ENCODE measurements around the gene ZFAND2B.
"Not testable (repeated sequence)": the region's sequence is repeated elsewhere in the genome, so short reads cannot be mapped to it uniquely, and the experiment has no call there.

ZFAND2B gene

DNA sequence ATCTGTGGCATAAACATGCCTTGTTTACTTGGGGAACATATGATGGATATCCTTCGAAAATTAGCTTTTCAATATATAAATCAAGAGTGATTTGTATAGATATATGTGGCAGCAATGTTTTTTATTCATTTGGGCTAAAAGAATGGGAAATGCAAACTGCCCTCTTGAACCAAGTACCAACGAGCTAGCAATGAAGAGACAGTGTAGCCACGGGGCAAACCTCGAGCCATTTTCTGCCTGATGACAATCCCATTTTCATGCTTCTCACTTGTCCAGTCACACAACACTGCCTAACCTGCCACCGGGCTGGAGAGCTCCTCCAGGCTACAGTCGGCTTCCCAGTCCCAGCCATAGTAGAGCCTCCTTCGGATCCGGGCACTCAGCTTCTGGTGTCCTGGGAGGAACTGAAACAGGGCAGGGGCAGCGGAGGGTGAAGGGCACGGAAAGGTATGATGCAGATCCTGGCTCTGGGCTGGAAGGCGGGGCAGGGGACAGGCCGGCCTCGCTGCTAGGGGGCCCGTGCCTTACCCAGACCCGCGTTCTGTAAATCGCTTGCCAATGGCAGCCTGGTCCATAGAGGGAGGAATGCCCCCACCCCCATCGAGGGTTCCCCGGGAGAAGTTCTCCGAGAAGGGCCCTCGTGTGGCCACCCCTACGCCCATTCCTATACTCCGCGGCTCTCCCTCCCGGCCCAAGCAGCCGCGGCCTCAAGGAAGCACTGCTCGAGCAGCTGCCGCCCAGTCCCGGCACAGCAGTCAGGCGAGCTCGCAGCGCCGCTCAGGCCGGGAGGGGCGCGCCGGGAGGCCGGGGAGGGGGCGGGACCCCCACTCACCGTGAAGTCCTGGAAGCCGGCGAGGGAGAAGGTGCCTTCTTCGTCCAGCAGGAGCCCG, 30.4 kb upstream of the ZFAND2B start:
- DNase-seq (ENCODE audit: low read depth), result peak; percentile 24

DNA sequence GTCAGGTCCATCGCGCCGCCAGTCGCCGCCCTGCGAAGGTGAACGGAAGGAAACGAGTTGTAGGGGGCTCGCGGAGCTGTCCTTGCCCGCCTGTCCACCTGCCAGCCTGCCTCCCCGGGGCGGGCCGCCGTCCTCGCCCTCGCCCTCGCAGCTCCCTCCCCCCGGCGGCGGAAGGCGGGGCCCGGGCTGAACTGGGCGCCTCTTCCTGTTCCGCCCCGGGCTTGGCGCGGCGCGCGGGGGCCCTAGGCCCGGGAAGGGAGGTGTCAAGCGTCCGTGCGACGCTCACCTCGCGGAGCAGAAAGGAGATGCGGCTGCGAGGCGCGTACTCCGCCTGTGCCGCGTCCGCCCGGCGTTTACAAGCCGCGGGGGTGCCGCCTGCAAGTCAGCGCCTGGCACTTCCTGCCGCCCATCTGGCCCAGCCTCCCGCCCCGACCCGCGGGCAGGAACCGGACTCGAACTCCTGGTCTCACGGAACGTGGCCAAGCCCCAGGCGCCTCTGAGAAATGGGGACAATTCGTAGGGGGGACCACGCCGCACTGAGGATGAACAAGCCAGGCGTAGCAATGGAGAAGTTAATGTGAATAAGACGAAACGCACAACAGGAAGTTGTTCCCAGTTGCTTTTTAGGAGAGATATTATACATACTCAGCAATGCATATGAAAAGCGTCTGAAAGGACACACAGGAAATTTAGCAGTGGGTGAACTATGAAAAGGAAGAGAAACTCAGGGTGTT, 29.6 kb upstream of the ZFAND2B start, which contains the start of gene CNPPD1:
TSS of gene CNPPD1 (minus strand) at position 108 of the 734 bp plus-strand sequence. CDS start at position 11, 97 bp downstream.
- peak; percentile 66 for DNase-seq (ENCODE audit: low read depth)

DNA sequence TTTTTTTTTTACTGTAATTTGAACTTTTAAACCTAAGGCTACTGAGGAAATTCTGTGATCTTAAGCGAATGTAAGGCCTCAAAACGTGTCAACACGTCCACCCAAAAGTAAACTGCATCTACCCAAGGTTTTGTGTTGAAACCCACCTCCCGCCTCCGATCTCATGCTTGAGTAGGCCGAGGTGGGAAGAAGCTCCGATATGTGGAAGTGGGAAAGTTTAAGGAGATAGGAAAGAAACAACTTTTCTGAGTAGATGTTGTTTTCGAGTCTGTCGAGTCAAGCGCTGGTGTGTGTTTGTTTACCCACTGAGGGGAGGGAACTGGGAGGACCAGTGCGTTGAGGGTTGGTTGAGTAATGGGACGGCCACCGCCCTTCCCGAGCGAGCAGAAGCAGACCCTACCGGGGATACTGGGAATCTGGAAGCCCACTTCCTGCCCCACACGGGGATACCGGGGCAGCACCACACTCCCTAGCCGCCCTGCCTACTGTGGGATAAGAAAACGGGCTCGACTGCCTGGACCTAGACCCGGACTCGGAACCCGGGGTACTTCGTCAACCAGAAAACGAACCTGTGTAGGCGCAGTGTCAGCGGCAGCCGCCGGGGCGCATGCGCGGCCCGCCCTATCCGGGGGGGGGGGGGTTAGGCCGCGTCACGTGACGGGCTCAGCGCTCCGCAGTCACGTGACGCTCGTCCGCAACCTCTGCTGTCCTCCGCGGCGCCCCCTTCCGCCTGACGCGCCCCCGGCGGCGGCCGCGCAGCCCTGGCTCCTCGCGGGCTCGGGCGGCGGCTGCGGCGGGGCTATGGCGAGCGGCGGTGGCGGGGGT, 28.8 kb upstream of the ZFAND2B start, which contains the start of gene RETREG2:
TSS of gene RETREG2 (plus strand) at position 724 of the 825 bp plus-strand sequence. CDS start at position 802, 78 bp downstream.
- DNase-seq (ENCODE audit: low read depth), result peak; percentile 93

DNA sequence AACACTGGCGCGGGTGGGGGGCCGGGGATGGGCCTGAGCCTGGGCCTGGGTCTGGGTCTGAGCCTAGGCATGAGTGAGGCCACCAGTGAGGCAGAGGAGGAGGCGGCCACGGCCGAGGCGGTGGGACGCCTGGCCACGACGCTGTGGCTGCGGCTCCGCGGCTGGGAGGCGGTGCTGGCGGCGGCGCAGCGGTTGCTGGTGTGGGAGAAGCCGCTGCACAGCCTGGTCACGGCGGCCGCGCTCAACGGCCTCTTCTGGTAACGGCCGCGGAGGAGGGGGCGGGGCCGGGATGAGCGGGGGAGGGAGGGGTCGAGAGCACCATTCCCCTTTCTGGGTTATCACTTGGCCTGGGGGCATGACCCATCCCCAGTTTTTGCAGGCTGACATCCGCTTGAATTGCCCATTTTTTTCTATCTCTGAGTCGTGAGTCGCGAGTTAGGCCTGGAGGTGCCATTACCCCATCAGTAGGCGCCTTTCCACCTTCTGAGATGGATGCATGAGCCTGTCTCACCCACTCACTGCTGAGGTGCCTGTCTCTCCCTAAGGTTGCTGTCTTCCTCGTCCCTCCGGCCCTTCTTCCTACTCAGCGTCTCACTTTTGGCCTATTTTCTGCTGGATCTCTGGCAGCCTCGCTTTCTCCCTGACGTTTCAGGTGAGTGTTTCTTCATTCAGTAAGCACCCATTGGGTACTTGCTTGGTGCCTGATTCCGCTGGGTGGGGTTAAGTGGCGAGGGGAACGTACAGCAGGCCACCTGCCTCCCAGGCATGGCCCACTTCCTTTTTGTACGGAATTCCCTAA, 28.0 kb upstream of the ZFAND2B start:
- no peak for DNase-seq (ENCODE audit: low read depth)

DNA sequence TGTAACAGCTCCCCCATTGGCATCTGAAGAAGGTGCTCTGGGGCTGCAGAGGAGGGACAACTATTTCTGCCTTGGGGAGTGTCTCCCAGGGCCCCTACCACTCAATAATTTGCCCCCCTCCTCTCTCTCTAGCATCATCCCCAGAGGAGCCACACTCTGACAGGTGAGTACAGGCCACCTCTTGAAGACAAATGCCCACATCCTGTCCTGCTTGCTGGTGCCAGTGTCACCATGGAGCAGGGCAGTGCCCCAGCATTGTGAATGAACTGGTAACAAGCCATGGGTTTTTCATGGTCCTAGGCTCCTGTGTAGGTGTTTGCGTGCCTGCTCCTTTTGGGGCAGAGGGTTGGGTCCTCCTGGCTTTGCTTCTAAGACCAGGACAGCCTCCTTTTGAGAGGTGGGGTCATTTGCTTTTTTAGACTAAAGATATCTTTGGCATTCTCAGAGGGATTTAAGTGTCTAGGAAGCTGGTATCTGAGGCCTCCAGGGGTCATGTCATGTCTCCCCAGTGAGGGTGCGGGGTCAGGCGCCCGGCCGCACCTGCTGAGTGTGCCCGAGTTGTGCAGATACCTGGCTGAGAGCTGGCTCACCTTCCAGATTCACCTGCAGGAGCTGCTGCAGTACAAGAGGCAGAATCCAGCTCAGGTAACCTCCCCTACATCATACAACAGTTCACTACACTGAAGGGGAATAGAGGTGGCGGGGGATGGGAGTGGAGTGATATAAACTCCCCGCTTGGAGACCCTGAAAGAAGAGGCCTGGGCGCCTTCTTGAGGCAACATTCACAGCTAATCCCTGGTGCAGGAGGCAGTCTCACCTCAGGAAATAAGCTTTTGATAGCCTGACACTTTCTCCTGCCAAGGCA, 26.7 kb upstream of the ZFAND2B start:
- no peak for DNase-seq (ENCODE audit: low read depth)

DNA sequence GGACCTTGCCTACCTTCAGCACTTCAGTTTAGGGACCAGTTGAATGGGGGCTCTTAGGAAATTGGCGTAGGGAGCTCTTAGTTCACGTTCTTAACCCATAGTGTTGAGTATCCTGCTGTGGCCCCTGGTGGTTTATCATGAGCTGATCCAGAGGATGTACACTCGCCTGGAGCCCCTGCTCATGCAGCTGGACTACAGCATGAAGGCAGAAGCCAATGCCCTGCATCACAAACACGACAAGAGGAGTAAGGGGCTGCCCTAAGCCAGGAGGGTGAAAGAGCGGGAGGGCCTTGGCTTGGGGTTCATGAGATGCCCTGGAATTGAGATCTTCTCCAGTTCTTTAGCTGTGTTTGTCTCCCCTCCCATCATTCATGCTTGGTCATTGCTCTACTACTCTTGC, 25.6 kb upstream of the ZFAND2B start:
- DNase-seq (ENCODE audit: low read depth), result no peak

DNA sequence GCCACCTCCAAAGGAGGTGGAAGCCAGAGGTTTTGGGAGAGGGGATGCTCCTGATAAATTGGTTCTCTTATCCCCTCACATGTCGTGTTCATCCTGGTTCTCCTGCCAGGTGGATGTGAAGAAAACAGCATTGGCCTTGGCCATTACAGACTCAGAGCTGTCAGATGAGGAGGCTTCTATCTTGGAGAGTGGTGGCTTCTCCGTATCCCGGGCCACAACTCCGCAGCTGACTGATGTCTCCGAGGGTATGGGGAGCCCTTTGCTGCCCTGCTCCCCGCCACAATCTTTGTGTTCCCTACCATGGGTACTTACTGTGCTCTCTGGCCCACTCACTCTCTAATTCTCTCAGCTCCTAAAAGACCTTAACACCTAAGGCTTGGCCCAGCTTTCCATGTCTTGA, 25.1 kb upstream of the ZFAND2B start:
- DNase-seq (ENCODE audit: low read depth), result no peak

DNA sequence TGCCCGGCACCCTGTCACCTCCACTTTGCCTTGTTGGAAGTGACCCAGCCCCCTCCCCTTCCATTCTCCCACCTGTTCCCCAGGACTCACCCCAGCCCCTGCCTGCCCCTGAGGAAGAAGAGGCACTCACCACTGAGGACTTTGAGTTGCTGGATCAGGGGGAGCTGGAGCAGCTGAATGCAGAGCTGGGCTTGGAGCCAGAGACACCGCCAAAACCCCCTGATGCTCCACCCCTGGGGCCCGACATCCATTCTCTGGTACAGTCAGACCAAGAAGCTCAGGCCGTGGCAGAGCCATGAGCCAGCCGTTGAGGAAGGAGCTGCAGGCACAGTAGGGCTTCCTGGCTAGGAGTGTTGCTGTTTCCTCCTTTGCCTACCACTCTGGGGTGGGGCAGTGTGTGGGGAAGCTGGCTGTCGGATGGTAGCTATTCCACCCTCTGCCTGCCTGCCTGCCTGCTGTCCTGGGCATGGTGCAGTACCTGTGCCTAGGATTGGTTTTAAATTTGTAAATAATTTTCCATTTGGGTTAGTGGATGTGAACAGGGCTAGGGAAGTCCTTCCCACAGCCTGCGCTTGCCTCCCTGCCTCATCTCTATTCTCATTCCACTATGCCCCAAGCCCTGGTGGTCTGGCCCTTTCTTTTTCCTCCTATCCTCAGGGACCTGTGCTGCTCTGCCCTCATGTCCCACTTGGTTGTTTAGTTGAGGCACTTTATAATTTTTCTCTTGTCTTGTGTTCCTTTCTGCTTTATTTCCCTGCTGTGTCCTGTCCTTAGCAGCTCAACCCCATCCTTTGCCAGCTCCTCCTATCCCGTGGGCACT, 24.0 kb upstream of the ZFAND2B start:
- DNase-seq (ENCODE audit: low read depth), result no peak

DNA sequence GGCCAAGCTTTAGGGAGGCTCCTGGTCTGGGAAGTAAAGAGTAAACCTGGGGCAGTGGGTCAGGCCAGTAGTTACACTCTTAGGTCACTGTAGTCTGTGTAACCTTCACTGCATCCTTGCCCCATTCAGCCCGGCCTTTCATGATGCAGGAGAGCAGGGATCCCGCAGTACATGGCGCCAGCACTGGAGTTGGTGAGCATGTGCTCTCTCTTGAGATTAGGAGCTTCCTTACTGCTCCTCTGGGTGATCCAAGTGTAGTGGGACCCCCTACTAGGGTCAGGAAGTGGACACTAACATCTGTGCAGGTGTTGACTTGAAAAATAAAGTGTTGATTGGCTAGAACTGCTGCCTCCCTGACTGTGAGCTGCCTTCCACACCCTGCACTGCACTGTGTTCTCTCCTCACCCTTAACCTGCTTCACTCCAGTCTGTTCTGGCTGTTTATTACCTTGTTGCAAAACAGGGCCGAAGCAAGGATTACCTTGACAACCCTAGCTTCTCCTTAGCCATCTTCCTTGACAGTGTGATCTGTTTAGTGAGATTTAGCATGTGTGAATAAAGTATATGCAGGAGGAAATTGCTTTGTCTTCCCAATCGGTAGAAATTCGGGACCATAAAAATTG, 23.3 kb upstream of the ZFAND2B start:
- no peak for DNase-seq (ENCODE audit: low read depth)

DNA sequence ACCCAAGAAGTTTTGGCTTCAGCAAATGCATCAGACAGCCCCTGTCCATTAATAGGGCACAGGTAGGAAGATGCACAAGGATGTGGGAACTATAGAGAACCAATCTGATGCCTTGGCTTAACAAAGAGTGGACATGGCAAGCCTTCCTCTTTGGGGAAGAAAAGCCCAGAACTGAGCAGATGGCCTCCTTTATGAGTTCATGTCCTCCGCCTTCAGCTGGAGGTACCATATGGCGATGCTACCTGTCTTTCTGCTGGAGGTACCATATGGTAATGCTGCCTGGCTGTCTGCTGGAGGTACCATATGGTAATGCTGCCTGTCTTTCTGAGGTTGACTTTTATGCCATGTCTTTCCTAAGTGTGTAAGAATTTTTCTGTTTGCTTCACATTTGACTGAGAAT, 22.5 kb upstream of the ZFAND2B start:
- no peak for DNase-seq (ENCODE audit: low read depth)

DNA sequence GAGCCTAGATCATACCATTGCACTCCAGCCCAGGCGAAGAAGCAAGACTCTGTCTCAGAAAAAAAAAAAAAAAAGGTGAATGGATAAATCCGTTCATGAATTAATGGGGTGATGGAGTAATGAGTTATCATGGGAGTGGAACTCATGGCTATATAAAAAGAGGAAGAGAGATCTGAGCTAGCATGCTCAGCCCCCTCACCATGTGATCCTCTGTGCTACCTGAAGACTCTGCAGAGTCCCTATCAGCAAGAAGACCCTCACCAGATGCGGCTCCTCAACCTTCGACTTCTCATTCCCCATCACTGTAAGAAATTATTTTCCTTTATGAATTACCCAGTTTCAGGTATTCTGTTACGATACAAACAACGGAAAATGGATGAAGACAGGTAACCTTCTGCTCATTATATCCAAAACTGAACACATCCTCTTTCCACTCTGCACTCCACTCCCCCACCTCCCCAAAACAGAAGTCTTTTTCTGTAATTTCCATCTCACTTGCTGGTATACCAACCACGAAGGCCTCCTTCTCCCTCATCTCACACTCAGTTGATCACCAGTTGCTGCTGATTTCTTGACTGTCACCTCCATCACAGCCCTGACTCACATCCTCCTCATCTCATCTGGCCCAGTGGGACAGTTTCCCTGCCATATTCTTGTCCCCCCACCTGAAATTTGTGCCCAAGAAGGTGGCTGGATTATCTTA, 19.7 kb upstream of the ZFAND2B start:
- DNase-seq (ENCODE audit: low read depth), result no peak

DNA sequence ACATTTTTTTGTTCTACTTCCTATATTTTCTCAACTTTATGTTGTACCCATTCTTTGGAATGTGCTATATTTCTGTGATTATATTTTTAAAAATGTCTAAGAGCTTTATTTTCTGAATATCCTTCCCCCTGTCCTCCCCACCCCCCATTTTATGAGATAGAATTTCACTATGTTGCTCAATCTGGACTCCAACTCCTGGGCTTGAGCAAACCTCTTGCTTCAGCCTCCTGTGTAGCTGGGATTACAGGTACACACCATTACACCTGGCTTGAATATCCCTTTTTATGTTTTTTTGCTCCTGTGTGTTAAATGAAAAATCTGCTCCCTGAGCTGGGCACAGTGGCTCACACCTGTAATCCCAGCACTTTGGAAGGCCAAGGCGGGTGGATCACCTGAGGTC, 9.2 kb upstream of the ZFAND2B start:
- no peak for DNase-seq (ENCODE audit: low read depth)

DNA sequence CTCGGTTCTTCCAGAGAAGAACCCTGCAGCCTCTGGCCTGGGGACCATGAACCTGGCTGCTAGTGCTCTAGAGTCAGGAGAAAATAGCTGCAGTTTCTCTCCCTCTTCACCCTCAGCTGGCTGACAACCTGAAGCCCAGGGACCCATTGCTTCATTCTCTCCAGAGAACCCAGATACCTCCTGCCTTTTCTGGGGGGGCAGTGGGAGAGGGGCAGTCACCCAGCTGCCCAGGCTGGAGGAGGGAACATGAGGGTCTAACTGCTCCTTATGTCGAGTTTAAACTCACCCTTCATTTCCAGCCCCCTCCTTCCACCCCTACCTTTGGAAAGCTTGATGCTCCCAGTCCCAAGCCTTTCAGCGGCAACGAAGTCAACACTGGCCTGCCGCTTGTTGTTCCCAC, 7.6 kb upstream of the ZFAND2B start:
- DNase-seq (ENCODE audit: low read depth), result no peak

DNA sequence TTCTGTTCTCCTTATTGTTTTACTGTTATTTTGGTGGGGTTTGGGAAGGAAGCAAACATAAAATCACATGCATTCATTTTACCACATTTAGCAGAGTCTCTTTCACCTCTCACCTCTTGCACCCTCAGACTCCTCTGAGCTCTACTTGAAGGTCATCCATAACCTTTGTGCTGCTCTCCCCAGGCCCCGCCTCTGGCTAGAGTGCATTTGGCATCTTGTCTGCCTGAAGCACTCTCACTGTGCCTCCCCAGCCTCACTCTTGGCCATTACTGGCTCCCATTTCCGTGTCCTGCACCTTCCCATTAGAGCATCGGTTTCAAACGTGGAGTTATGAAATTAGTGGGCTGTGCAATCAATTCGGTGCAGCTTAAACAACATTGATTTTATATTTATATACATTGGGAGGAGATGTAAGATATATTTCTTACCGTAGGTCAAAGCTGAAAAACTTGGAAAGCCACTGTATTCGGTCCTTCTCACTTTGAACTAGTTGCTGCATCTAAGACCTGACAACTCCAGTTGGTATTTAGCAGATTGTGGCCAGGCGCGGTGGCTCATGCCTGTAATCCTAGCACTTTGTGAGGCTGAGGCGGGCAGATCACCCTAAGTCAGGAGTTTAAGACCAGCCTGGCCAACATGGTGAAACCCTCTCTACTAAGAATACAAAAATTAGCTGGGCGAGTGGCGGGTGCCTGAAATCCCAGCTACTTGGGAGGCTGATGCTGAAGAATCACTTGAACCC, 6.9 kb upstream of the ZFAND2B start:
- no peak for DNase-seq (ENCODE audit: low read depth)

DNA sequence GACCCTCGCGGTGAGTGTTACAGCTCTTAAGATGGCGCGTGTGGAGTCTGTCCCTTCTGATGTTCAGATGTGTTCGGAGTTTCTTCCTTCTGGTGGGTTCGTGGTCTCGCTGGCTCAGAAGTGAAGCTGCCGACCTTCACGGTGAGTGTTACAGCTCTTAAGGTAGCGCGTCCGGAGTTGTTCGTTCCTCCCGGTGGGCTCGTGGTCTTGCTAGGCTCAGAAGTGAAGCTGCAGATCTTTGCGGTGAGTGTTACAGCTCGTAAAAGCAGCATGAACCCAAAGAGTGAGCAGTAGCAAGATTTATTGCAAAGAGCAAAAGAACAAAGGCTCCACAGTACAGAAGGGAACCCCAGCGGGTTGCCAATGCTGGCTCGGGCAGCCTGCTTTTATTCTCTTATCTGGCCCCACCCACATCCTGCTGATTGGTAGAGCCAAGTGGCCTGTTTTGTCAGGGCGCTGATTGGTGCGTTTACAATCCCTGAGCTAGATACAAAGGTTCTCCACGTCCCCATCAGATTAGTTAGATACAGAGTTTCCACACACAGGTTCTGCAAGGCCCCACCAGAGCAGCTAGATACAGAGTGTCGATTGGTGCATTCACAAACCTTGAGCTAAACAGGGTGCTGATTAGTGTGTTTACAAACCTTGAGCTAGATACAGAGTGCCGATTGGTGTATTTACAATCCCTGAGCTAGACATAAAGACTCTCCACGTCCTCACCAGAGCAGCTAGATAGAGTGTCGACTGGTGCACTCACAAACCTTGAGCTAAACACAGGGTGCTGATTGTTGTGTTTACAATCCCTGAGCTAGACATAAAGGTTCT, 5.9 kb upstream of the ZFAND2B start:
- DNase-seq (ENCODE audit: low read depth), result not testable (repeated sequence)

DNA sequence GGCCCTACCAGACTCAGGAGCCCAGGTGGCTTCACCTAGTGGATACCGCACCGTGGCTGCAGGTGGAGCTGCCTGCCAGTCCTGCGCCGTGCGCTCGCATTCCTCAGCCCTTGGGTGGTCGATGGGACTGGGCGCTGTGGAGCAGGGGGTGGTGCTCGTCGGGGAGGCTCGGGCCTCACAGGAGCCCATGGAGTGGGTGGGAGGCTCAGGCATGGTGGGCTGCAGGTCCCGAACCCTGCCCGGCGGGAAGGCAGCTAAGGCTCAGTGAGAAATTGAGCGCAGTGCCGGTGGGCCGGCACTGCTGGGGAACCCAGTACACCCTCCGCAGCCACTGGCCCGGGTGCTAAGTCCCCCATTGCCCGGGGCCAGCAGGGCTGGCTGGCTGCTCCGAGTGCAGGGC, 5.3 kb upstream of the ZFAND2B start:
- not testable (repeated sequence) for DNase-seq (ENCODE audit: low read depth)
